ENCODE results near the gene RASA4B.
"Not testable (repeated sequence)": the region's sequence is repeated elsewhere in the genome, so short reads cannot be mapped to it uniquely, and the experiment has no call there.

DNA sequence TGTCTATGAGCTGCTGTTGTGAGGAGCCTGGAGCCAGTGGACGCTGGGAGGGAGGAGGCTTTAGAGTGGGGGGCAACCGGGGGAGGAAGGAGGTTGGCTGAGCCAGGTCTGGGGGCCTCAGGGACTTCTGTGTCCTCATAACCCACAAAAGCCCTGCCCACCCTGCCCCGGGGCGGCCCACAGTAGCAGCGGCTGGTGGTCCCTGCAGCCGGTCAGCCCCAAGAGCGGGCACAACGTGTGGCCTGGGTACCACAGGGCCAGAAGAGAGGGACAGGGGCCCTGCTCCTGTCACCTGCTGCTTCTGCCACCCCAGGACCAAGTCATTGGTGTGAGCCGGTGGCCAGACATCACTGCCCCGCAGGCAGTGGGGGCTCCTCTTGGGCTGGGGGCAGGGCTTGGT is 35.6 kb downstream of the RASA4B start:
- TF ChIP-seq, protein P1, sequence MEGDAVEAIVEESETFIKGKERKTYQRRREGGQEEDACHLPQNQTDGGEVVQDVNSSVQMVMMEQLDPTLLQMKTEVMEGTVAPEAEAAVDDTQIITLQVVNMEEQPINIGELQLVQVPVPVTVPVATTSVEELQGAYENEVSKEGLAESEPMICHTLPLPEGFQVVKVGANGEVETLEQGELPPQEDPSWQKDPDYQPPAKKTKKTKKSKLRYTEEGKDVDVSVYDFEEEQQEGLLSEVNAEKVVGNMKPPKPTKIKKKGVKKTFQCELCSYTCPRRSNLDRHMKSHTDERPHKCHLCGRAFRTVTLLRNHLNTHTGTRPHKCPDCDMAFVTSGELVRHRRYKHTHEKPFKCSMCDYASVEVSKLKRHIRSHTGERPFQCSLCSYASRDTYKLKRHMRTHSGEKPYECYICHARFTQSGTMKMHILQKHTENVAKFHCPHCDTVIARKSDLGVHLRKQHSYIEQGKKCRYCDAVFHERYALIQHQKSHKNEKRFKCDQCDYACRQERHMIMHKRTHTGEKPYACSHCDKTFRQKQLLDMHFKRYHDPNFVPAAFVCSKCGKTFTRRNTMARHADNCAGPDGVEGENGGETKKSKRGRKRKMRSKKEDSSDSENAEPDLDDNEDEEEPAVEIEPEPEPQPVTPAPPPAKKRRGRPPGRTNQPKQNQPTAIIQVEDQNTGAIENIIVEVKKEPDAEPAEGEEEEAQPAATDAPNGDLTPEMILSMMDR (IDR thresholded peaks at IDR 0.05): not testable (repeated sequence)
- not testable (repeated sequence) for TF ChIP-seq POLR2AphosphoS5 (IDR thresholded peaks at IDR 0.05; ENCODE audit: insufficient read depth in 1 of 2, low read depth in 1 of 2); POLR2A (IDR thresholded peaks at IDR 0.05)
